Trophoblast cell (in vitro differentiated cells and primary cell): ENCODE results near the gene NOX4.
A peak's percentile ranks its signal among the peaks of the same experiment; 100 is the strongest.
"Not testable (repeated sequence)": the region's sequence is repeated elsewhere in the genome, so short reads cannot be mapped to it uniquely, and the experiment has no call there.

ENCODE experiments used
- DNase-seq, 2 donors: peaks; one replicate each; pipeline ENCODE4 v3.0.0-alpha.2; 2016
- H2AFZ ChIP-seq: 2 replicates; pipeline ENCODE4 v1.6.1; 2013; ENCODE audit warnings: low read length, moderate library complexity, mild to moderate bottlenecking; ENCODE audit not compliant: insufficient read depth, poor library complexity
- H2AK5ac ChIP-seq: 2 replicates; pipeline ENCODE4 v1.6.1; 2013; ENCODE audit warnings: mild to moderate bottlenecking, low read length
- H2BK120ac ChIP-seq: 2 replicates; pipeline ENCODE4 v1.6.1; 2013; ENCODE audit warnings: low read length, mild to moderate bottlenecking, moderate library complexity; ENCODE audit not compliant: insufficient read depth, poor library complexity
- H2BK12ac ChIP-seq: 2 replicates; pipeline ENCODE4 v1.6.1; 2013; ENCODE audit warnings: mild to moderate bottlenecking, low read length, moderate library complexity
- H2BK5ac ChIP-seq: 2 replicates; pipeline ENCODE4 v1.6.1; 2013; ENCODE audit warnings: low read length, low read depth, moderate library complexity, mild to moderate bottlenecking; ENCODE audit not compliant: poor library complexity
- H3K14ac ChIP-seq: 2 replicates; pipeline ENCODE4 v1.6.1; 2013; ENCODE audit warnings: mild to moderate bottlenecking, low read length
- H3K18ac ChIP-seq: 2 replicates; pipeline ENCODE4 v1.6.1; 2013; ENCODE audit warnings: mild to moderate bottlenecking, low read length
- H3K23ac ChIP-seq: 2 replicates; pipeline ENCODE4 v1.6.1; 2013; ENCODE audit warnings: low read length
- H3K27ac ChIP-seq: 2 replicates; pipeline ENCODE4 v1.5.1; 2013; ENCODE audit warnings: low read depth, mild to moderate bottlenecking, inconsistent platforms, low read length, moderate library complexity
- H3K27me3 ChIP-seq: 2 replicates; pipeline ENCODE4 v1.6.1; 2013; ENCODE audit warnings: inconsistent platforms, mild to moderate bottlenecking, low read length, moderate library complexity; ENCODE audit not compliant: insufficient read depth
- H3K36me3 ChIP-seq, 2 experiments: 1 replicate in 1 of 2; 2 replicates in 1 of 2; pipeline ENCODE4 v1.6.1; 2013; ENCODE audit warnings: low read length in 2 of 2, mild to moderate bottlenecking in 2 of 2, moderate library complexity in 1 of 2; ENCODE audit not compliant: insufficient read depth in 2 of 2, control insufficient read depth in 1 of 2
- H3K4ac ChIP-seq: 2 replicates; pipeline ENCODE4 v1.6.1; 2013; ENCODE audit warnings: low read depth, mild to moderate bottlenecking, low read length, moderate library complexity
- H3K4me1 ChIP-seq, 2 experiments: 1 replicate in 1 of 2; 2 replicates in 1 of 2; pipeline ENCODE4 v1.6.1; 2013; ENCODE audit warnings: low read length in 2 of 2, mild to moderate bottlenecking in 2 of 2, moderate library complexity in 1 of 2; ENCODE audit not compliant: insufficient read depth in 2 of 2, control insufficient read depth in 1 of 2
- H3K4me2 ChIP-seq: 2 replicates; pipeline ENCODE4 v1.6.1; 2013; ENCODE audit warnings: inconsistent platforms, mild to moderate bottlenecking, low read length, moderate library complexity
- H3K4me3 ChIP-seq: 2 replicates; pipeline ENCODE4 v1.5.1; 2013; ENCODE audit warnings: mild to moderate bottlenecking, low read depth, low read length, inconsistent platforms
- H3K79me1 ChIP-seq: one replicate; pipeline ENCODE4 v1.6.1; 2013; ENCODE audit warnings: low read length
- H3K79me2 ChIP-seq: 2 replicates; pipeline ENCODE4 v1.6.1; 2013; ENCODE audit warnings: low read length, mild to moderate bottlenecking; ENCODE audit not compliant: control insufficient read depth, insufficient read depth, poor library complexity
- H3K9ac ChIP-seq: 2 replicates; pipeline ENCODE4 v1.6.1; 2013; ENCODE audit warnings: mild to moderate bottlenecking, low read length
- H3K9me3 ChIP-seq: 2 replicates; pipeline ENCODE4 v1.6.1; 2013; ENCODE audit warnings: low read depth, mild to moderate bottlenecking, control low read depth, inconsistent platforms, low read length; ENCODE audit not compliant: insufficient read depth
- H4K12ac ChIP-seq: 2 replicates; pipeline ENCODE4 v1.6.1; 2013; ENCODE audit warnings: low read depth, mild to moderate bottlenecking, low read length, moderate library complexity
- H4K8ac ChIP-seq: 2 replicates; pipeline ENCODE4 v1.6.1; 2013; ENCODE audit warnings: low read depth, mild to moderate bottlenecking, low read length, moderate library complexity
- H4K91ac ChIP-seq: one replicate; pipeline ENCODE4 v1.6.1; 2013; ENCODE audit warnings: low read depth, mild to moderate bottlenecking, low read length, moderate library complexity
- WGBS: extraction: QIAGEN DNeasy Blood & Tissue Kit; methylation state at CpG from one replicate; pipeline ENCODE4 v1.1.7; 2013; ENCODE audit warnings: missing lambda C conversion rate; ENCODE audit not compliant: insufficient read length, insufficient coverage; ENCODE audit errors: extremely low coverage; 5-methylcytosine and 5-hydroxymethylcytosine counted together

The NOX4 gene

DNA sequence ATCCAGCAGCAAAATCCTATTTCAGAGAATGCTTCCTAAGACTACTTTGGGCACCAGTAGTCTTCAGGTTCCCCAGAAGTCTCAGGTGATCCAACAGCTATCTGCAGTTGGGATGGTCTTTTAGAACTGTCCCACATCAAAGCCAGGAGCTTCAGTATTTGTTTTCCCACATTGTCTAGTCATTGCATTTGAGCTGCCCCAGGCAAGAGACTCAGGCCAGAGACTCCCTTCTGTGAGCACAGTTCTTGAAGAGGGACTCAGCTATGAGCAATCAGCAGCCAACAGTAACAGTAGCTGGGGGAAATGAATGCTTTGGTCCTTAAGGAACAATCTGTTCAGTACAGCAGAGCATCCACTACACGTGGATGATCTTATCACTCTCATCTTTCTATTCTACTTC is 188.1 kb downstream of the NOX4 start:
- H3K4ac ChIP-seq, H3K9me3 ChIP-seq, H2BK120ac ChIP-seq, H2AK5ac ChIP-seq, H3K9ac ChIP-seq, H3K4me3 ChIP-seq, H4K8ac ChIP-seq, H3K4me2 ChIP-seq, H4K12ac ChIP-seq, DNase-seq, H2AFZ ChIP-seq, H3K79me1 ChIP-seq, H3K23ac ChIP-seq, H3K4me1 ChIP-seq, H3K79me2 ChIP-seq, H3K27ac ChIP-seq, H2BK5ac ChIP-seq, H4K91ac ChIP-seq, H3K14ac ChIP-seq, H3K36me3 ChIP-seq, H3K18ac ChIP-seq, H2BK12ac ChIP-seq, H3K27me3 ChIP-seq: not testable (repeated sequence)
- no CpG with 5 or more reads among the region's 1 CpG for WGBS

DNA sequence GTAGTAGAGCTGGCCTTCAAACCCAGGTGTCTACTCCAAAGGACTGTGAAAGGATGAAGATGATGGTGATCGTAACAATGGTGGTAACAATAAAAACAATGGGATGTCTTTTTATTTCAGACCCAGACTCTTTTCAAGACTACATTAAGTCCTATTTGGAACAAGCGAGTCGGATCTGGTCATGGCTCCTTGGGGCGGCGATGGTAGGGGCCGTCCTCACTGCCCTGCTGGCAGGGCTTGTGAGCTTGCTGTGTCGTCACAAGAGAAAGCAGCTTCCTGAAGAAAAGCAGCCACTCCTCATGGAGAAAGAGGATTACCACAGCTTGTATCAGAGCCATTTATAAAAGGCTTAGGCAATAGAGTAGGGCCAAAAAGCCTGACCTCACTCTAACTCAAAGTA is 196.2 kb downstream of the NOX4 start:
- not testable (repeated sequence) for H3K79me1 ChIP-seq, H2AK5ac ChIP-seq, H3K27me3 ChIP-seq, H3K18ac ChIP-seq, H3K79me2 ChIP-seq, H3K9me3 ChIP-seq, H3K36me3 ChIP-seq, H2AFZ ChIP-seq, H3K27ac ChIP-seq, H3K9ac ChIP-seq, H3K4me1 ChIP-seq, H2BK12ac ChIP-seq, H2BK120ac ChIP-seq, H4K12ac ChIP-seq, H3K14ac ChIP-seq, H3K4me3 ChIP-seq, H4K91ac ChIP-seq, DNase-seq, H2BK5ac ChIP-seq, H3K4me2 ChIP-seq, H4K8ac ChIP-seq, H3K23ac ChIP-seq, H3K4ac ChIP-seq
- WGBS = no CpG with 5 or more reads among the region's 7 CpGs

DNA sequence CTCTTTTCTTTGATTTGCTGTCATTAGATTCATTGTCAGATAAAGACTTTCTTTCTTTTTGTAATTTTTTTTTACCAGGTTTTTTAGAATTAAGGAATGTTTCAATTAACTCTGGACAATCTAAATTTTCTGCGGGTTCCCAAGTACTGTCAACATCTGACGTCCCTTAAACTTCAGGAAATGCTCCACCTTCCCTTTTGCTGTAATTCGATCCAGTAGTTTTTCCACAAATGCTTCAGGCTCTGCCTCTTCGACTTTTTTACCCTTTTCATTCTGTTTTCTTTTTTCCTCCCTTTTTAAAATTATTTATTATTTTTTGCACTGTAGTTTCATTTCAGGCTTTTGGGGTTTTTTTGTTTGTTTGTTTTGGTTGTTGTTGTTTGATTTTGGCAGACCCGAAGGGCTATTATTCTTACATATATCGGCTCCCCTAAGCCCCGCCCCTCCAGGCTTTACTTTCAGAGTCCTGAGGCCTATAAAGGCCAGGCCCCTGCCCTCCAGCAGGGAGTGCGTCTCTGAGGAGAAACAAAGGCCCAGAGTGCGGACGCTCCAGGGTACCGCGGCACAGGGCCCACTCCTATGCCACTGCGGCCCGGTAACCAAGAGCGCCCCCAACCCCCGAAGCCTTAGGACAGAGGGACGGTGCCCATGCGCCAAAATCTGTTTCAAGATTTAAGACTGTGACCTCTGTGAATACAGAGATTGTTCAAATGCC is 197.1 kb downstream of the NOX4 start:
- Histone ChIP-seq H4K12ac (peak overlapping the region; percentile 70), H4K91ac (peak overlapping the region; percentile 77), H3K9me3 (no peaks in the 10 kb centered on the region), H3K4me1 (peaks cover 0 to 2% of the 10 kb centered on the region in 2 experiments), H3K23ac (no peak overlapping the region), H2AFZ (peak overlapping the region; percentile 96), H3K14ac (no peak overlapping the region), H3K4me2 (peak overlapping the region; percentile 46), H3K4ac (no peak overlapping the region), H3K36me3 (no peaks in the 10 kb centered on the region), H3K79me1 (peaks cover 2% of the 10 kb centered on the region), H2BK5ac (peak overlapping the region; percentile 26), H3K9ac (no peak overlapping the region), H2AK5ac (no peak overlapping the region), H4K8ac (peak overlapping the region; percentile 54), H3K18ac (no peak overlapping the region), H3K4me3 (no peak overlapping the region), H3K27ac (no peak overlapping the region), H3K79me2 (no peaks in the 10 kb centered on the region), H2BK120ac (no peak overlapping the region), H2BK12ac (no peak overlapping the region), H3K27me3 (no peaks in the 10 kb centered on the region)
- no CpG with 5 or more reads among the region's 18 CpGs for WGBS
- no peak for DNase-seq

DNA sequence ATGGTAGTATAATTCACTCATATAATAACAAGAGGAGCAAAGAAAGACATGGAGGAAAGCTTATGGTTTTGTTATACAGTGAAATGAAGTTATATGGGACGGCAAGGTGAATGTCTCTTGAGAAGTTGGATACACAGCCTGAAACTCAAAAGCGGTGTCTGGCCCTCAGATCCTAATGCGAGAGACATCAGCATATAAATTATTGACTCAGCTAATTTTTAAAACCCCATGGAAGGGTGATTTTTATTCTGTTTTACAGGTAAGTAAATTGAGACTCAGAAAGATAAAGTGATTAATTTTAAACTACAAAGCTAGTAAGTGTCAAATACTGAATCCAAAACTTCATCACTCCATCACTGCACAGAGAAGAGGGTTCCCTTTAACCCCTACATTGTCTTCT is 203.2 kb downstream of the NOX4 start:
- H3K4me1 ChIP-seq, H3K4me2 ChIP-seq, H3K27me3 ChIP-seq, H4K91ac ChIP-seq, H3K27ac ChIP-seq, H4K12ac ChIP-seq, H4K8ac ChIP-seq, H2BK120ac ChIP-seq, H2AK5ac ChIP-seq, H3K79me1 ChIP-seq, H3K23ac ChIP-seq, H2AFZ ChIP-seq, DNase-seq, H2BK12ac ChIP-seq, H3K4me3 ChIP-seq, H3K9ac ChIP-seq, H3K79me2 ChIP-seq, H3K18ac ChIP-seq, H3K14ac ChIP-seq, H3K4ac ChIP-seq, H3K9me3 ChIP-seq, H3K36me3 ChIP-seq, H2BK5ac ChIP-seq: not testable (repeated sequence)
- WGBS = no CpG with 5 or more reads among the region's 3 CpGs
